ENCODE results near the gene CABLES1. TPM values are rescaled to one million over a fixed set of nuclear protein-coding genes. Genes with fewer than 3 reads are reported as not detected.

CABLES1 gene
- total and polyA plus RNA-seq, 2 of the 8 experiments (the other 6 are each of a cell fraction or from before 2014, with no cell fraction given): 9.2 to 26.4 TPM

DNA sequence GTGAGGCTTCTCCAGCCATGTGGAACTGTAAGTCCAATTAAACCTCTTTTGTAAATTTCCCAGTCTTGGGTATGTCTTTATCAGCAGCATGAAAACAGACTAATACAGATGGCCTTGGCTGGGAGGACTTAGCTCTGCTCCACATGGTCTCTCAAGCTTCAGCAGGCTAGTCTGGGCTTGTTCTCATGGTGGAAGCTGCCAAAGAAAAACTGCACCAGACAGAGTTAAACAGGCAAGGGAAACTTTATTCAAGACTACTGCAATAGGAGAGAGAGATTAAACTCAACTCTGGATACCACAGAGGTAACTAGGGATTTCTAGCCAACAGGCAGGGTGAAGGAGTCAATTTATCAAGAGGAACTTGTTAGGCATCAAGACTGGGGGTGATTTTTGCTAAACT is 142.1 kb downstream of the CABLES1 start (continued):
- no peak for TF ChIP-seq CBX5 (IDR thresholded peaks at IDR 0.05; ENCODE audit: low read depth, low read length)
- no peak for TF ChIP-seq HDAC6 (IDR thresholded peaks at IDR 0.05; ENCODE audit: low read depth, low read length)
- TF ChIP-seq BACH1 (IDR thresholded peaks at IDR 0.05; ENCODE audit: low read length): no peak
- TF ChIP-seq CHD2 (IDR thresholded peaks at IDR 0.05; ENCODE audit: low read length): no peak
